Memory B cell (primary cell): ENCODE data around the gene METRNL.
"Not testable (repeated sequence)": the region's sequence is repeated elsewhere in the genome, so short reads cannot be mapped to it uniquely, and the experiment has no call there.

Source experiments
- ATAC-seq: fragments of 150-1000 bp; cut with Tn5 transposase; 2 replicates; pipeline ENCODE4 v1.10.0; 2021; ENCODE audit warnings: low read depth, mild to moderate bottlenecking, moderate library complexity
- DNase-seq, 2 donors: peaks; one replicate each; pipeline ENCODE4 v3.0.0; 2022; ENCODE audit warnings: low spot score in 2 of 2
- H3K27ac Mint-ChIP-seq: one replicate; pipeline ENCODE4 v1.8.0; 2022; ENCODE audit warnings: mild to moderate bottlenecking, moderate library complexity, mixed read lengths
- H3K27me3 Mint-ChIP-seq: one replicate; pipeline ENCODE4 v1.8.0; 2022; ENCODE audit warnings: mixed read lengths
- H3K36me3 Mint-ChIP-seq: one replicate; pipeline ENCODE4 v1.8.0; 2022; ENCODE audit warnings: mild to moderate bottlenecking, mixed read lengths
- H3K4me1 Mint-ChIP-seq: one replicate; pipeline ENCODE4 v1.8.0; 2022; ENCODE audit warnings: mixed read lengths
- H3K4me3 Mint-ChIP-seq: one replicate; pipeline ENCODE4 v1.8.0; 2022; ENCODE audit warnings: mild to moderate bottlenecking, moderate library complexity, mixed read lengths
- H3K9me3 Mint-ChIP-seq: one replicate; pipeline ENCODE4 v1.8.0; 2022; ENCODE audit warnings: mixed read lengths

METRNL gene

GRCh38 chr17:83044479-83044878 is 34.9 kb upstream of the METRNL start:
- not testable (repeated sequence) for H3K27me3 Mint-ChIP-seq, H3K4me3 Mint-ChIP-seq, H3K27ac Mint-ChIP-seq, H3K4me1 Mint-ChIP-seq, DNase-seq, ATAC-seq
- H3K36me3 Mint-ChIP-seq: peaks cover 32% of the 10 kb centered on the region
- peaks cover 15% of the 10 kb centered on the region for H3K9me3 Mint-ChIP-seq

- ATAC-seq (no peak), DNase-seq (no peak)
- peaks cover 23% of the 10 kb centered on the region for H3K36me3 Mint-ChIP-seq
- H3K27ac Mint-ChIP-seq: no peak overlapping the region
- no peak overlapping the region for H3K4me3 Mint-ChIP-seq
- no peaks in the 10 kb centered on the region for H3K27me3 Mint-ChIP-seq
- peaks cover 14% of the 10 kb centered on the region for H3K9me3 Mint-ChIP-seq
- H3K4me1 Mint-ChIP-seq: peaks cover 14% of the 10 kb centered on the region
Measured at GRCh38 chr17:83046448-83047181, 32.8 kb upstream of the METRNL start.

- ATAC-seq: no peak
- Mint-ChIP-seq H3K4me1 (peaks cover 16% of the 10 kb centered on the region), H3K27me3 (no peaks in the 10 kb centered on the region), H3K36me3 (peaks cover 21% of the 10 kb centered on the region), H3K4me3 (no peak overlapping the region), H3K27ac (no peak overlapping the region), H3K9me3 (peaks cover 12% of the 10 kb centered on the region)
- DNase-seq: no peak
Measured at GRCh38 chr17:83047182-83047478, 32.3 kb upstream of the METRNL start.

- not testable (repeated sequence) for H3K4me3 Mint-ChIP-seq, H3K9me3 Mint-ChIP-seq, DNase-seq, H3K27me3 Mint-ChIP-seq, H3K27ac Mint-ChIP-seq, ATAC-seq
- Mint-ChIP-seq H3K4me1 (peaks cover 16% of the 10 kb centered on the region), H3K36me3 (peaks cover 14% of the 10 kb centered on the region)
Measured at GRCh38 chr17:83047818-83048475, 31.5 kb upstream of the METRNL start.

- H3K4me3 Mint-ChIP-seq: peak overlapping the region; percentile 95
- H3K27me3 Mint-ChIP-seq: no peaks in the 10 kb centered on the region
- H3K9me3 Mint-ChIP-seq: peaks cover 6% of the 10 kb centered on the region
- DNase-seq (no peak), ATAC-seq (no peak)
- H3K27ac Mint-ChIP-seq: peak overlapping the region; percentile 96
- H3K36me3 Mint-ChIP-seq: peaks cover 8% of the 10 kb centered on the region
- H3K4me1 Mint-ChIP-seq: peaks cover 18% of the 10 kb centered on the region
Measured at GRCh38 chr17:83050651-83051395, 28.6 kb upstream of the METRNL start.

GRCh38 chr17:83051396-83052240 is 27.8 kb upstream of the METRNL start:
- peak overlapping the region; percentile 95 for H3K4me3 Mint-ChIP-seq
- H3K27me3 Mint-ChIP-seq: no peaks in the 10 kb centered on the region
- H3K27ac Mint-ChIP-seq: peak overlapping the region; percentile 96
- DNase-seq: peak; percentile 95 to 98
- H3K36me3 Mint-ChIP-seq: peaks cover 7% of the 10 kb centered on the region
- peak; percentile 76 for ATAC-seq
- H3K4me1 Mint-ChIP-seq: peaks cover 18% of the 10 kb centered on the region
- peaks cover 6% of the 10 kb centered on the region for H3K9me3 Mint-ChIP-seq

GRCh38 chr17:83052241-83052564 is 27.2 kb upstream of the METRNL start:
- DNase-seq (no peak), ATAC-seq (no peak)
- Mint-ChIP-seq H3K9me3 (peaks cover 4% of the 10 kb centered on the region), H3K36me3 (peaks cover 3% of the 10 kb centered on the region), H3K4me3 (peak overlapping the region; percentile 95), H3K27ac (peak overlapping the region; percentile 96), H3K27me3 (no peaks in the 10 kb centered on the region), H3K4me1 (peaks cover 18% of the 10 kb centered on the region)

GRCh38 chr17:83053021-83053681 is 26.3 kb upstream of the METRNL start:
- no peak for DNase-seq
- Mint-ChIP-seq H3K36me3 (no peaks in the 10 kb centered on the region), H3K9me3 (peaks cover 4% of the 10 kb centered on the region), H3K4me1 (peaks cover 16% of the 10 kb centered on the region), H3K27ac (no peak overlapping the region), H3K4me3 (no peak overlapping the region), H3K27me3 (peaks cover 3% of the 10 kb centered on the region)
- ATAC-seq: no peak

GRCh38 chr17:83053739-83054451 is 25.5 kb upstream of the METRNL start:
- ATAC-seq: peak; percentile 5
- H3K4me3 Mint-ChIP-seq: no peak overlapping the region
- DNase-seq: no peak
- peaks cover 4% of the 10 kb centered on the region for H3K9me3 Mint-ChIP-seq
- no peaks in the 10 kb centered on the region for H3K36me3 Mint-ChIP-seq
- H3K4me1 Mint-ChIP-seq: peaks cover 14% of the 10 kb centered on the region
- H3K27me3 Mint-ChIP-seq: peaks cover 6% of the 10 kb centered on the region
- peak overlapping the region; percentile 2 for H3K27ac Mint-ChIP-seq

- peaks cover 14% of the 10 kb centered on the region for H3K4me1 Mint-ChIP-seq
- H3K9me3 Mint-ChIP-seq: peaks cover 4% of the 10 kb centered on the region
- no peaks in the 10 kb centered on the region for H3K36me3 Mint-ChIP-seq
- peaks cover 7% of the 10 kb centered on the region for H3K27me3 Mint-ChIP-seq
- ATAC-seq (no peak), DNase-seq (no peak)
- H3K4me3 Mint-ChIP-seq: no peak overlapping the region
- no peak overlapping the region for H3K27ac Mint-ChIP-seq
Measured at GRCh38 chr17:83054518-83055125, 24.8 kb upstream of the METRNL start.

- peaks cover 14% of the 10 kb centered on the region for H3K4me1 Mint-ChIP-seq
- H3K27ac Mint-ChIP-seq, H3K9me3 Mint-ChIP-seq, H3K4me3 Mint-ChIP-seq, H3K36me3 Mint-ChIP-seq, H3K27me3 Mint-ChIP-seq, ATAC-seq, DNase-seq: not testable (repeated sequence)
Measured at GRCh38 chr17:83055176-83055575, 24.2 kb upstream of the METRNL start.

GRCh38 chr17:83055911-83056582 is 23.4 kb upstream of the METRNL start:
- ATAC-seq: no peak
- Mint-ChIP-seq H3K27ac (no peak overlapping the region), H3K4me3 (no peak overlapping the region), H3K36me3 (no peaks in the 10 kb centered on the region), H3K9me3 (no peaks in the 10 kb centered on the region), H3K27me3 (peaks cover 7% of the 10 kb centered on the region), H3K4me1 (peaks cover 8% of the 10 kb centered on the region)
- no peak for DNase-seq
